GM18909 (cell line): Measurements from ENCODE around the gene FSIP1.

ENCODE experiments used
- ATAC-seq: cut with Tn5 transposase; IDR thresholded peaks from one replicate; pipeline ENCODE4 v1.9.1; 2021; ENCODE audit warnings: mild to moderate bottlenecking; ENCODE audit not compliant: unreplicated experiment, poor library complexity

The FSIP1 gene

DNA sequence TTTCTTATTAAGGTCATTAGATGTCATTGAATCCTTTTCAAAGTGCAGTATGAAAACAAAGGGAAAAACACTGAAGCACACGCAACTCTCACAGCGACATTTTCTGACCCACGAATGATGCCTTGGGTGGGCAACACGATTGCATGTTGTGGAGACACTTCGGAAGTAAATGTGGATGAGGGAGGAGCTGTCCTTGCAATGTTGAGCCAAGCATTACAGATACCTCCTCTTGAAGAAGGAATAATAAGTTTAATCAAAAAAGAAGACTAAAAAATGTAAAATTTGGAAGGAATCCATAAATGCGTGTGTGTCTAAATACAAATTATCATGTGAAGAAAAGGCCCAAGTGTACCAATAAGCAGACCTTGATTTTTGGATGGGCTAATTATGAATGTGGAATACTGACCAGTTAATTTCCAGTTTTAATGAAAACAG is 184.9 kb downstream of the FSIP1 start:
- ATAC-seq, result no peak

DNA sequence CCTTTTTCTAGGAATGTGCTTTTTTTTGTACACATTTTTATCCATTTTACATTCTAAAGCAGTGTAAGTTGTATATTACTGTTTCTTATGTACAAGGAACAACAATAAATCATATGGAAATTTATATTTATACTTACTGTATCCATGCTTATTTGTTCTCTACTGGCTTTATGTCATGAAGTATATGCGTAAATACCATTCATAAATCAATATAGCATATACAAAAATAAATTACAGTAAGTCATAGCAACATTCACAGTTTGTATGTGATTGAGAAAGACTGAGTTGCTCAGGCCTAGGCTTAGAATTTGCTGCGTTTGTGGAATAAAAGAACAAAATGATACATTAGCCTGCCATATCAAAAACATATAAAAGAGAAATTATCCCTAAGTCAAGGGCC is 185.3 kb downstream of the FSIP1 start:
- ATAC-seq, result no peak

DNA sequence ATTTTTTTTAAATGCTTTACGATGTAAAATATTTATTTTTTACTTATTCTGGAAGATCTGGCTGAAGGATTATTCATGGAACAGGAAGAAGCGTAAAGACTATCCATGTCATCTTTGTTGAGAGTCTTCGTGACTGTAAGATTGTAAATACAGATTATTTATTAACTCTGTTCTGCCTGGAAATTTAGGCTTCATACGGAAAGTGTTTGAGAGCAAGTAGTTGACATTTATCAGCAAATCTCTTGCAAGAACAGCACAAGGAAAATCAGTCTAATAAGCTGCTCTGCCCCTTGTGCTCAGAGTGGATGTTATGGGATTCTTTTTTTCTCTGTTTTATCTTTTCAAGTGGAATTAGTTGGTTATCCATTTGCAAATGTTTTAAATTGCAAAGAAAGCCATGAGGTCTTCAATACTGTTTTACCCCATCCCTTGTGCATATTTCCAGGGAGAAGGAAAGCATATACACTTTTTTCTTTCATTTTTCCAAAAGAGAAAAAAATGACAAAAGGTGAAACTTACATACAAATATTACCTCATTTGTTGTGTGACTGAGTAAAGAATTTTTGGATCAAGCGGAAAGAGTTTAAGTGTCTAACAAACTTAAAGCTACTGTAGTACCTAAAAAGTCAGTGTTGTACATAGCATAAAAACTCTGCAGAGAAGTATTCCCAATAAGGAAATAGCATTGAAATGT is 186.1 kb downstream of the FSIP1 start:
- no peak for ATAC-seq

GRCh38 chr15:39595338-39596221 is 187.1 kb downstream of the FSIP1 start:
- ATAC-seq, result no peak

- no peak for ATAC-seq
These were observed 187.9 kb downstream of the FSIP1 start for GRCh38 chr15:39594446-39595337.

DNA sequence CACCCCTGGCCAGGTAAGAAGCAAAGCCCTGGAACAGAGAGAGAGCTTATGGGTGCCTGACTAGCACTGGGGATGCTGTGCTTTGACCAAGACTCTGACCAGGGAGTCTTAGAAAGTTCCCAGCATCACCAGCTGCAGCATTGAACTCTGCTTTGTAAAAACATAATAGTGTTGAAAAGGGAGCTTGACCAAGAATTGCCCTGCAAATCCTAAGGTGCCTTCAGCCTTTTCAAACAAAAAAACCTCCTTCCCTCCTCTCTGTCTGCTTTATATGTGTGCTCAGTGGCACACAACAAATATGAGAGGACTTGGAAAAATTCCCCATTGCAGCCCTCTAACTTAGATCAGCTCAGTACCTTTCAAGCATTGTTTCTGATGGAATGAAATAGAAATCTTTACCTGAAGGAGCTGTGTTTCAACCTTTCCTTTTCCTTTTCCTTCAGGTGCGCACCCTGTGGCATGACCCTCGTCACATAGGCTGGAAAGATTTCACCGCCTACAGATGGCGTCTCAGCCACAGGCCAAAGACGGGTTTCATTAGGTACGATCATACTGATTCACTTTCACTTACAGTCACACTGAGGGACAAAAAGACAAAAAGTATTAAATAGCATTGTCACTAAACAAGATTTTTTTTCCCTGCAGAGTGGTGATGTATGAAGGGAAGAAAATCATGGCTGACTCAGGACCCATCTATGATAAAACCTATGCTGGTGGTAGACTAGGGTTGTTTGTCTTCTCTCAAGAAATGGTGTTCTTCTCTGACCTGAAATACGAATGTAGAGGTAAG is 188.8 kb downstream of the FSIP1 start:
- no peak for ATAC-seq

- no peak for ATAC-seq
These were observed 189.5 kb downstream of the FSIP1 start for GRCh38 chr15:39593071-39593655.

DNA sequence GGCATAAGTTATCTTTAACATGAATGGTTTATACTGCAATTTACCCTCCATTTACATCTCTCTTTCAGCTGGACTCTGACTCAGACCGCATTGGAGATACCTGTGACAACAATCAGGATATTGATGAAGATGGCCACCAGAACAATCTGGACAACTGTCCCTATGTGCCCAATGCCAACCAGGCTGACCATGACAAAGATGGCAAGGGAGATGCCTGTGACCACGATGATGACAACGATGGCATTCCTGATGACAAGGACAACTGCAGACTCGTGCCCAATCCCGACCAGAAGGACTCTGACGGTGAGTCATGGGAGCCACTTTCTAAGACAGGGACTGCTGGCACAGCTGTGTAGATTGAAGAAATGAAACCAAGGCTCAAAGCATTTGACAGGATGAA is 190.1 kb downstream of the FSIP1 start:
- ATAC-seq, result no peak

- ATAC-seq, result no peak
These were observed 190.7 kb downstream of the FSIP1 start for GRCh38 chr15:39591896-39592315.

GRCh38 chr15:39591141-39591895 is 191.3 kb downstream of the FSIP1 start:
- no peak for ATAC-seq

GRCh38 chr15:39589815-39590644 is 192.6 kb downstream of the FSIP1 start:
- no peak for ATAC-seq

- ATAC-seq, result no peak
These were observed 193.3 kb downstream of the FSIP1 start for GRCh38 chr15:39589193-39589814.

- ATAC-seq, result no peak
These were observed 194.0 kb downstream of the FSIP1 start for GRCh38 chr15:39588531-39589192.

GRCh38 chr15:39587731-39588530 is 194.7 kb downstream of the FSIP1 start:
- ATAC-seq, result no peak

GRCh38 chr15:39587096-39587721 is 195.4 kb downstream of the FSIP1 start:
- ATAC-seq, result no peak
